Adrenal gland (tissue), 5 donors: Measurements from ENCODE around the gene BTBD9.

Experiments
- POLR2A ChIP-seq, 2 donors: fragments of 450-650 bp; IDR thresholded peaks; one replicate each; pipeline ENCODE4 v1.6.1; 2017; ENCODE audit warnings: antibody characterized with exemption in 2 of 2, mild to moderate bottlenecking in 2 of 2, moderate library complexity in 1 of 2
- TF ChIP-seq, protein P1 (sequence below), 6 experiments: fragments of 450-650 bp in 4 of 6; fragments of 200-600 bp in 2 of 6; sonication (generic) in 1 of 6; IDR thresholded peaks; 1 replicate in 5 of 6; 2 replicates in 1 of 6; pipeline versions ENCODE4 v1.5.1 to v1.8.0; 2016 to 2021; ENCODE audit warnings: antibody characterized with exemption in 6 of 6, mild to moderate bottlenecking in 2 of 6, moderate library complexity in 1 of 6
- donor health status: DM: no; HTN: no; CAD: no.

DNA sequence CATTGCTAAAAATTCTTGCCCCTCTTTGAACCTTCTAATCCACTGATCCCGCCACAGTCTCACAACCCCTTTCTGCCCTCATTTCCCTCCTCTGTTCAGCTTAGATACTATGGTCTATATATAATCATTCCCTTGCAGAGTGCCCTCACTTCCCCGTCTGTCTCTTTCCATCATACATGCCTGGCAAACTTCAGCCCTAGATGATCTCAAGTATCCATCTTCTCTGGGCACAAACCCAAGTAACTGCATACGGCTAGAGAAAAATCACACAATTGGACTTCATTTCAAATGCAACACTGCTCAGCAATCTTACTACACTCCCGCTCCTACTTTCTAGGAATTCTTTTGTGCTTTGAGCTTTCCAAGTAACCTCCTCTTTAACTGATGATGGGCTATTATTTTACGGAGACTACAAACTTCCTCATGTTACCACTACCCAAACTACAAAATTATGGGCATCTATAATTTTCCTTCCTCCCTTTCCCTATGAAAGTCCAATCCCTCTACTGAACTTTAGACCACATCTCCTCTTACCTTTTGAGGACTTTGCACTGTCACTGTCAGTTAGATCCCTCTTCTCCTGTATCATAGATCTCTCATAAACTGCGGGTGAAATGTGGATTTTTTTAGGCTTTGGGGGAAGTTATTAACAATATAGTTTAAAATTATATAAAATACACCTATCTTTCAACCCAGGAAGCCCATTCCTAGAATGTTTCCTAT is 135.6 kb downstream of the BTBD9 start:
- TF ChIP-seq, protein P1, sequence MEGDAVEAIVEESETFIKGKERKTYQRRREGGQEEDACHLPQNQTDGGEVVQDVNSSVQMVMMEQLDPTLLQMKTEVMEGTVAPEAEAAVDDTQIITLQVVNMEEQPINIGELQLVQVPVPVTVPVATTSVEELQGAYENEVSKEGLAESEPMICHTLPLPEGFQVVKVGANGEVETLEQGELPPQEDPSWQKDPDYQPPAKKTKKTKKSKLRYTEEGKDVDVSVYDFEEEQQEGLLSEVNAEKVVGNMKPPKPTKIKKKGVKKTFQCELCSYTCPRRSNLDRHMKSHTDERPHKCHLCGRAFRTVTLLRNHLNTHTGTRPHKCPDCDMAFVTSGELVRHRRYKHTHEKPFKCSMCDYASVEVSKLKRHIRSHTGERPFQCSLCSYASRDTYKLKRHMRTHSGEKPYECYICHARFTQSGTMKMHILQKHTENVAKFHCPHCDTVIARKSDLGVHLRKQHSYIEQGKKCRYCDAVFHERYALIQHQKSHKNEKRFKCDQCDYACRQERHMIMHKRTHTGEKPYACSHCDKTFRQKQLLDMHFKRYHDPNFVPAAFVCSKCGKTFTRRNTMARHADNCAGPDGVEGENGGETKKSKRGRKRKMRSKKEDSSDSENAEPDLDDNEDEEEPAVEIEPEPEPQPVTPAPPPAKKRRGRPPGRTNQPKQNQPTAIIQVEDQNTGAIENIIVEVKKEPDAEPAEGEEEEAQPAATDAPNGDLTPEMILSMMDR (IDR thresholded peaks at IDR 0.05): no peak
- TF ChIP-seq POLR2A (IDR thresholded peaks at IDR 0.05): no peak
